ENCODE data around the gene SH3RF3. TPM values are rescaled to one million over a fixed set of nuclear protein-coding genes. Genes with fewer than 3 reads are reported as not detected.

SH3RF3 gene
- polyA plus RNA-seq, 2 donors = 1.1 to 1.3 TPM

- Histone ChIP-seq H3K9me3 (ENCODE audit: control insufficient read depth in 2 of 2, insufficient read depth in 1 of 2, low read depth in 1 of 2, low read length in 1 of 2) (no peaks in the 10 kb centered on the region), H3K4me3 (ENCODE audit: low read depth in 1 of 2, low read length in 2 of 2) (no peak overlapping the region), H3K27ac (ENCODE audit: low read depth in 2 of 2, low read length in 1 of 2) (peak overlapping the region; percentile 77 to 96), H3K4me1 (ENCODE audit: control insufficient read depth in 2 of 2, insufficient read depth in 2 of 2, low read length in 1 of 2) (peaks cover 11 to 25% of the 10 kb centered on the region in 2 donors), H3K27me3 (ENCODE audit: control insufficient read depth in 1 of 2, insufficient read depth in 2 of 2, low read length in 2 of 2) (no peaks in the 10 kb centered on the region), H3K36me3 (ENCODE audit: control insufficient read depth in 2 of 2, insufficient read depth in 2 of 2, low read length in 1 of 2) (no peaks in the 10 kb centered on the region)
- 97% methylated on average over 5 of the region's 5 CpGs for WGBS, 2 donors
These were observed 385.9 kb downstream of the SH3RF3 start for GRCh38 chr2:109514857-109515256.

DNA sequence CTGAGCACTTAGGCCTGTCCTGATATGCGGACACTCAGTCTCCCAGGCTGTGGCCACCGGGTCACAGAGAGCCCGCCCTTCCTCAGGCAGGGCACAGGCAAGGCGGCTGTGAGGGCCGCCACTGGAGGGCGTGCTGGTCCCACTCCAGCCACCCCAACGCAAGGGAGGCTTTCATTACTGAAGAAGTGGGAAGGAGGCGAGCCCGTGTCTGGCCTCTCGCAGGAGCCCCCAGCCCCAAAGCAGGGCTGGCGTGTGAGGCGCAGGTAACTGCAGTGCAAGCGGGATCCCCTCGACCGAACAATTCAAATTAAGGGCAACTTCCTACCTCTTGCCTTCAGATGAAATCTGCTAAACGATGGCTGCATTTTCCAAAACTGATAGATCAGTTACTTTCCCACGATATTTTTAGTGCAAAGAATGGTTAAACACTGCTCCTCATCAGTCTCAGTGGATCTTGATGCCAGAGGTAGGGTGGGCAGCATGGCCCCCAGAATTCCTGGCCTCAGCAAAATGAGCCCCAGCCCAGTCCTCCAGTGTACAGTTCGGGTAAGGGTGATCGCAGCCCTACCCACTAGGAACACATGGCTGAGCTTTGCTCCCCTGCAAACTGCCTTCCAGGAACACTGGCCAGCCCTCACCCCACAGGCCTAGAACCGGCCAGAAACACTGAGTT, 387.6 kb downstream of the SH3RF3 start:
- no peak overlapping the region for H3K4me3 ChIP-seq (ENCODE audit: low read depth in 1 of 2, low read length in 2 of 2)
- WGBS, 2 donors = 49 to 69% methylated on average over 20 of the region's 20 CpGs
- peaks cover 11 to 27% of the 10 kb centered on the region in 2 donors for H3K4me1 ChIP-seq (ENCODE audit: control insufficient read depth in 2 of 2, insufficient read depth in 2 of 2, low read length in 1 of 2)
- H3K27me3 ChIP-seq (ENCODE audit: control insufficient read depth in 1 of 2, insufficient read depth in 2 of 2, low read length in 2 of 2) = no peaks in the 10 kb centered on the region
- no peaks in the 10 kb centered on the region for H3K9me3 ChIP-seq (ENCODE audit: control insufficient read depth in 2 of 2, insufficient read depth in 1 of 2, low read depth in 1 of 2, low read length in 1 of 2)
- H3K27ac ChIP-seq (ENCODE audit: low read depth in 2 of 2, low read length in 1 of 2) = no peak overlapping the region
- no peaks in the 10 kb centered on the region for H3K36me3 ChIP-seq (ENCODE audit: control insufficient read depth in 2 of 2, insufficient read depth in 2 of 2, low read length in 1 of 2)

GRCh38 chr2:109517118-109517889, 388.3 kb downstream of the SH3RF3 start:
- H3K36me3 ChIP-seq (ENCODE audit: control insufficient read depth in 2 of 2, insufficient read depth in 2 of 2, low read length in 1 of 2) = no peaks in the 10 kb centered on the region
- H3K9me3 ChIP-seq (ENCODE audit: control insufficient read depth in 2 of 2, insufficient read depth in 1 of 2, low read depth in 1 of 2, low read length in 1 of 2) = no peaks in the 10 kb centered on the region
- H3K4me1 ChIP-seq (ENCODE audit: control insufficient read depth in 2 of 2, insufficient read depth in 2 of 2, low read length in 1 of 2) = peaks cover 11 to 27% of the 10 kb centered on the region in 2 donors
- H3K27ac ChIP-seq (ENCODE audit: low read depth in 2 of 2, low read length in 1 of 2) = peak overlapping the region in 1 of 2 donors; percentile 28
- H3K4me3 ChIP-seq (ENCODE audit: low read depth in 1 of 2, low read length in 2 of 2) = no peak overlapping the region
- no peaks in the 10 kb centered on the region for H3K27me3 ChIP-seq (ENCODE audit: control insufficient read depth in 1 of 2, insufficient read depth in 2 of 2, low read length in 2 of 2)
- 57 to 67% methylated on average over 26 of the region's 26 CpGs for WGBS, 2 donors

- 57 to 61% methylated on average over 4 of the region's 4 CpGs for WGBS, 2 donors
- H3K9me3 ChIP-seq (ENCODE audit: control insufficient read depth in 2 of 2, insufficient read depth in 1 of 2, low read depth in 1 of 2, low read length in 1 of 2) = no peaks in the 10 kb centered on the region
- no peaks in the 10 kb centered on the region for H3K36me3 ChIP-seq (ENCODE audit: control insufficient read depth in 2 of 2, insufficient read depth in 2 of 2, low read length in 1 of 2)
- H3K4me3 ChIP-seq (ENCODE audit: low read depth in 1 of 2, low read length in 2 of 2) = no peak overlapping the region
- H3K27ac ChIP-seq (ENCODE audit: low read depth in 2 of 2, low read length in 1 of 2) = peak overlapping the region in 1 of 2 donors; percentile 14
- peaks cover 3 to 15% of the 10 kb centered on the region in 2 donors for H3K4me1 ChIP-seq (ENCODE audit: control insufficient read depth in 2 of 2, insufficient read depth in 2 of 2, low read length in 1 of 2)
- no peaks in the 10 kb centered on the region for H3K27me3 ChIP-seq (ENCODE audit: control insufficient read depth in 1 of 2, insufficient read depth in 2 of 2, low read length in 2 of 2)
These were observed 390.5 kb downstream of the SH3RF3 start for GRCh38 chr2:109519513-109519912.

- Histone ChIP-seq H3K27ac (ENCODE audit: low read depth in 2 of 2, low read length in 1 of 2) (no peak overlapping the region), H3K36me3 (ENCODE audit: control insufficient read depth in 2 of 2, insufficient read depth in 2 of 2, low read length in 1 of 2) (no peaks in the 10 kb centered on the region), H3K4me3 (ENCODE audit: low read depth in 1 of 2, low read length in 2 of 2) (no peak overlapping the region), H3K9me3 (ENCODE audit: control insufficient read depth in 2 of 2, insufficient read depth in 1 of 2, low read depth in 1 of 2, low read length in 1 of 2) (no peaks in the 10 kb centered on the region), H3K27me3 (ENCODE audit: control insufficient read depth in 1 of 2, insufficient read depth in 2 of 2, low read length in 2 of 2) (no peaks in the 10 kb centered on the region), H3K4me1 (ENCODE audit: control insufficient read depth in 2 of 2, insufficient read depth in 2 of 2, low read length in 1 of 2) (peaks cover 2 to 4% of the 10 kb centered on the region in 2 donors)
- WGBS, 2 donors = 48 to 52% methylated on average over 20 of the region's 20 CpGs
These were observed 392.4 kb downstream of the SH3RF3 start for GRCh38 chr2:109521233-109522062.

GRCh38 chr2:109522063-109522374, 393.0 kb downstream of the SH3RF3 start:
- Histone ChIP-seq H3K4me1 (ENCODE audit: control insufficient read depth in 2 of 2, insufficient read depth in 2 of 2, low read length in 1 of 2) (peaks cover 2 to 3% of the 10 kb centered on the region in 2 donors), H3K27ac (ENCODE audit: low read depth in 2 of 2, low read length in 1 of 2) (no peak overlapping the region), H3K9me3 (ENCODE audit: control insufficient read depth in 2 of 2, insufficient read depth in 1 of 2, low read depth in 1 of 2, low read length in 1 of 2) (no peaks in the 10 kb centered on the region), H3K36me3 (ENCODE audit: control insufficient read depth in 2 of 2, insufficient read depth in 2 of 2, low read length in 1 of 2) (no peaks in the 10 kb centered on the region), H3K27me3 (ENCODE audit: control insufficient read depth in 1 of 2, insufficient read depth in 2 of 2, low read length in 2 of 2) (no peaks in the 10 kb centered on the region), H3K4me3 (ENCODE audit: low read depth in 1 of 2, low read length in 2 of 2) (no peak overlapping the region)
- 84% methylated on average over 7 of the region's 7 CpGs for WGBS, 2 donors

GRCh38 chr2:109523121-109523520, 394.1 kb downstream of the SH3RF3 start:
- no peaks in the 10 kb centered on the region for H3K27me3 ChIP-seq (ENCODE audit: control insufficient read depth in 1 of 2, insufficient read depth in 2 of 2, low read length in 2 of 2)
- H3K4me1 ChIP-seq (ENCODE audit: control insufficient read depth in 2 of 2, insufficient read depth in 2 of 2, low read length in 1 of 2) = peaks cover 2 to 3% of the 10 kb centered on the region in 2 donors
- no peak overlapping the region for H3K27ac ChIP-seq (ENCODE audit: low read depth in 2 of 2, low read length in 1 of 2)
- H3K36me3 ChIP-seq (ENCODE audit: control insufficient read depth in 2 of 2, insufficient read depth in 2 of 2, low read length in 1 of 2) = no peaks in the 10 kb centered on the region
- no peak overlapping the region for H3K4me3 ChIP-seq (ENCODE audit: low read depth in 1 of 2, low read length in 2 of 2)
- H3K9me3 ChIP-seq (ENCODE audit: control insufficient read depth in 2 of 2, insufficient read depth in 1 of 2, low read depth in 1 of 2, low read length in 1 of 2) = no peaks in the 10 kb centered on the region
- 79 to 80% methylated on average over 6 of the region's 6 CpGs for WGBS, 2 donors

- peaks cover 0 to 3% of the 10 kb centered on the region in 2 donors for H3K4me1 ChIP-seq (ENCODE audit: control insufficient read depth in 2 of 2, insufficient read depth in 2 of 2, low read length in 1 of 2)
- 75 to 83% methylated on average over 13 of the region's 13 CpGs for WGBS, 2 donors
These were observed 394.7 kb downstream of the SH3RF3 start for GRCh38 chr2:109523536-109524361.

GRCh38 chr2:109525836-109526235, 396.8 kb downstream of the SH3RF3 start:
- no peaks in the 10 kb centered on the region for H3K9me3 ChIP-seq (ENCODE audit: control insufficient read depth in 2 of 2, insufficient read depth in 1 of 2, low read depth in 1 of 2, low read length in 1 of 2)
- H3K36me3 ChIP-seq (ENCODE audit: control insufficient read depth in 2 of 2, insufficient read depth in 2 of 2, low read length in 1 of 2) = no peaks in the 10 kb centered on the region
- peaks cover 0 to 6% of the 10 kb centered on the region in 2 donors for H3K4me1 ChIP-seq (ENCODE audit: control insufficient read depth in 2 of 2, insufficient read depth in 2 of 2, low read length in 1 of 2)
- WGBS, 2 donors = 64 to 75% methylated on average over 4 of the region's 4 CpGs
- no peaks in the 10 kb centered on the region for H3K27me3 ChIP-seq (ENCODE audit: control insufficient read depth in 1 of 2, insufficient read depth in 2 of 2, low read length in 2 of 2)
- H3K27ac ChIP-seq (ENCODE audit: low read depth in 2 of 2, low read length in 1 of 2) = no peak overlapping the region
- H3K4me3 ChIP-seq (ENCODE audit: low read depth in 1 of 2, low read length in 2 of 2) = no peak overlapping the region

More at GRCh38 chr2:109523536-109524361, 394.7 kb downstream of the SH3RF3 start:
- no peak overlapping the region for H3K4me3 ChIP-seq (ENCODE audit: low read depth in 1 of 2, low read length in 2 of 2)
- no peaks in the 10 kb centered on the region for H3K36me3 ChIP-seq (ENCODE audit: control insufficient read depth in 2 of 2, insufficient read depth in 2 of 2, low read length in 1 of 2)
- no peaks in the 10 kb centered on the region for H3K9me3 ChIP-seq (ENCODE audit: control insufficient read depth in 2 of 2, insufficient read depth in 1 of 2, low read depth in 1 of 2, low read length in 1 of 2)
- no peak overlapping the region for H3K27ac ChIP-seq (ENCODE audit: low read depth in 2 of 2, low read length in 1 of 2)
- no peaks in the 10 kb centered on the region for H3K27me3 ChIP-seq (ENCODE audit: control insufficient read depth in 1 of 2, insufficient read depth in 2 of 2, low read length in 2 of 2)
